B cell (primary cell): Measurements from ENCODE around the gene CSNK2B.

Source experiments
- CTCF ChIP-seq: fragments of 200-600 bp; IDR thresholded peaks from one replicate; pipeline ENCODE4 v1.8.0; 2022; ENCODE audit warnings: antibody characterized with exemption, mild to moderate bottlenecking
- EZH2 ChIP-seq: IDR thresholded peaks from 2 replicates; pipeline ENCODE4 v1.6.1; 2012; ENCODE audit warnings: borderline replicate concordance, low read depth, mild to moderate bottlenecking, moderate library complexity, low read length; ENCODE audit not compliant: insufficient read depth, poor library complexity, severe bottlenecking

- no peak for TF ChIP-seq CTCF
- no peak for TF ChIP-seq EZH2
Observed at GRCh38 chr6:31629014-31629413, 36.9 kb upstream of the CSNK2B start.
